GM15510 (cell line): ENCODE results near the gene CHD6.

ENCODE experiments used
- POLR2A ChIP-seq: IDR thresholded peaks from 3 replicates; pipeline ENCODE4 v1.6.1; 2011; ENCODE audit warnings: borderline replicate concordance; ENCODE audit not compliant: insufficient read length; ENCODE audit errors: extremely low read depth

CHD6 gene

DNA sequence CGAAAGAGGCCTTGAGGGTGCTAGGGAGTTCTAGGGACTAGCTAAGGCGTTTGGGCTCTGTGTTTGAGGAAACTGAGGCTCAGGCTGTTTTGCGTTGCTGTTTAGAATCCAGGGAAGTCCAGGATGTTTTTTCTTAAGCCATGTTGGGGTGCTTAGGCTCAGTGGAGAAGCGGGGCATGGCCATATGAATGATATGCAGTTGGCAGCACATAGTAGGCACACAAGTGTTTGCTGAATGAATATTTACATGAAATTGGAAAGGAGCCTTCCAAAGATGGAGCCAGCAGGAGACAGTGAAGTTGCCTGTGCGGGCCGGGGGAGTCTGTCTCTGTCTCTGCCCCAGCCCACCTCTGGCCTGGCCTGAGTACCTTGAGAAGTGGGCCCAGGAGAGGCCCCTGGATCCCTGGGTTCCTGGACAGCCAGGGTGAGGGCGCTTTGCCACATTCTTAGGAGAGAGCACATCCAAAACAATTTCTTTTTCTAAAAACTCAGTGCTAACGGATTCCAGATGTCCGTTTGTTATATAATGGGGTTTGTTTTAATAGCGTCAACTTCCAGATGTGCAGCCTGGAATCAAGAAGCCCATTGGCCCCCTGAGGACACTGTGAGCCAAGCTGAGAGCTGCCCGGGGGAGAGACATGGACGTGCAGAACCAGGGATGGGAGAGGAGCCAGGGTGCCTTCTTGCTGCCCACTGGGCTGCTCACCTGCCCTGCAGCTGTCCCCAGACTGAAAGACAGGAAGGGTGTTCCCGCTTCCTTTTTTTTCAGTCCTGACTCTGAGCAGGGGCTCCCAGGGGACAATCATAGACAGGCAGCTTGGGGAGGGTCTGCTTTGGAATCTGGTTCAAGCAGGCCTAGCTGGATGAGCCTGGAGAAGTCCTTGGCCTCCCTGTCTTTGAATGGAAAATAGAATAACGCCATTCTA lies 231.4 kb downstream of the CHD6 start:
- no peak for TF ChIP-seq POLR2A

DNA sequence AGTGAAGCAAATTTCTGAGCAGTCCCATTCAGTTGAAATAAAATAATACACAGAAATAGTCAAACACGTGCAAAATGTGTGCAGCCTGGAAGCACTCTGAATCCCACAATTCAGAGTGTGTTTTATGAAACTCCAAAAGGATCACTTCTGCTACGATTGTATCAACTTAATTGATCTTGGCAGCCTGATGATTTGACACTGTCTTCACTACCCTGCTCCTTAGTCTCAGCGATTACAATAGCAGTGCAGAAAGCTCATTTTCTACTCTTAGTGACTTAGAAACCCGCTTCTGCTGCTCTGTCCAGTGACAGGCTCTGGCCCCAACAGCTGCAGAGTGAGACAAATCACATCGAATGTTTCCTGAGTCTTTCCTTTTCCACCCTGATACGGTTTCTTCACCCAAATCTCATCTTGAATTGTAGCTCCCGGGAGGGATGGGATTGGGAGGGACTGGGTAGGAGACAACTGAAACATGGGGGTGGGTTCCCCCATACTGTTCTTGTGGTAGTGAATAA lies 235.3 kb downstream of the CHD6 start:
- no peak for TF ChIP-seq POLR2A

- TF ChIP-seq POLR2A, result no peak
Observed at GRCh38 chr20:41380551-41381193, 237.5 kb downstream of the CHD6 start.

GRCh38 chr20:41379551-41379950 lies 238.6 kb downstream of the CHD6 start:
- TF ChIP-seq POLR2A, result no peak

DNA sequence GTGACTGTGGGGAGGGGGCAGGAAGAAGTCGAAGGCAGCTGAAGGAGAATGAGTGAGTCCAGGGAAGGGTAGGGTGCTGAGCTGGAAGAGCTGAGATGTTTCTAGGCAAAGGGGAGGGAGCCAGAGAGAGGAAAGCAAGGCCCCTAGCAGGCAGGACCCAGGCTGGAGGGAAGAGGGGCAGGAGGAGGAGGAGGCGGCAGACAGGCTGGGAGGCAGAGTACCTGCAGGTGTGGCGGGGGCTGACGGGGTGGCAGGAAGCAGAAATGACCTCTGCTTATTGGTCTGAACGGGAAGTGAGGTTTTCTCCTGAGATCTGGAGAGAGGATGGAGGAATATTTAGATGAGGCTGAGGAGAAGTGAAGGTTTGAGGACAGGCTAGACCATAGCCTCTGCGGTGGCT lies 240.9 kb downstream of the CHD6 start:
- no peak for TF ChIP-seq POLR2A

- no peak for TF ChIP-seq POLR2A
Observed at GRCh38 chr20:41376349-41376748, 241.8 kb downstream of the CHD6 start.

DNA sequence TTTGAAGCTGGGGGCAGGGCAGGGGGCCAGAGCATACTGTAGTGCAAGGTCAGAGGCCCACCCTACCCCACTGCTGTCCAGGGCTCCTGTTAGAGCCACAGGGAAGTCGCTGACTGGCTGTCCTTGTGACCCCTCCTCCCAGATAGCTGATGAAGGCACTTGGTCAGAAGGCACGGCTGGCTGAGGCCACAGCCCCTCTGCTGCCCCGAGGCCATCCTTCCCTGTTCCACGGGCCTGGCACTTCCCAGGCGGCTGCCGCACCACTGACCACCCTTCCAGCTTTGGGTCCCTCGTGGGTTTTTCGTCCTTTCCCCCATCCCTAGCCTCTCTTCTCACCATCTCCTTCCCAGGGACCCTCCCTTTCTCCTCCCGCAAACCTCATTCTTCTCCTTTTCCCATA lies 242.3 kb downstream of the CHD6 start:
- no peak for TF ChIP-seq POLR2A

DNA sequence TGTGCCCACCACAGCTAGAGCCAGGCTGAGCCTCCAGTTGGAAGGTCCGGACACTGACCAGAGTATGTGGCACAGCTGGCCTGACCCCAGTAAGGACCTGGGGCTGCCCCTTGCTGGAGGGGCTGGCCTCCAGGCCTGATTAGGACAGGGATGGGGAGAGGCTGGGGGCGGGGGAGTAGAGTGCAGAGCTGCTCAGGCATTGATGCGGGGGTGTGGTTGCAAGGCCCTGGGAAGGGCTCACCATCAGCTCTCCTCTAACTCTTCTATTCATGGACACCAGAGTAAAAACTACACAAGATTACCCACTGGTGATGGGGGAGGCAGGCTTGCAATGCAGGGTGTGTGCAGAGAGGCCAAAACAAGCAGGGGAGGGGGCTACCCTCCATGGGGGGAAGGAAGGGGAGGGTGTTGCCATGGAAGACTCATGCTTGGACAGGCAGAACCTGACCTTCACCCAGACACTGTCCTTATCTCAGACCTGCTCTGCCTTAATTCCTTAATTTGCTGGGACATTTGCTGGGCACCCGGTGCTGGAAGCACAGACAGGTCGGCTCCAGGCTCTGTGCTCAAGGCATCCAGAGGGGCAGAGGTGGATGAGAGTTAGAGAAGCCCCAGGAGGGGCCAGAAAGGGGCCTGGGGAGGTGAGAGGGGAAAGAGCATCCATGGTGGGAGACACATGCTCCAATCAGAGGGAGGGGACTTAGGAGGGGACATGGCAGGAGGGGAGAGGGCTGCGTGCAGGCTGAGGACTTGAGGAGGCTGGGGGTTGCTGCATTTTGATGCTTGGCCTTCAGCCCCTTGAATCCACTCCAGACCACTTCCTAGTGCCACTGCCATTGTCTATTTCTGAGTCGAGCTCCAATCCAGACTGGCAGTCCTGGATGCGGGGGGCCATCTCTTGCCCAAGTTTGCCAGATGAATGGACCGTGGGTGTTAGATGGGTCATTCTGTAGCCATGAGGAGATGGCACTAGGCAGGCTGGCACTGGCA lies 244.0 kb downstream of the CHD6 start:
- no peak for TF ChIP-seq POLR2A

DNA sequence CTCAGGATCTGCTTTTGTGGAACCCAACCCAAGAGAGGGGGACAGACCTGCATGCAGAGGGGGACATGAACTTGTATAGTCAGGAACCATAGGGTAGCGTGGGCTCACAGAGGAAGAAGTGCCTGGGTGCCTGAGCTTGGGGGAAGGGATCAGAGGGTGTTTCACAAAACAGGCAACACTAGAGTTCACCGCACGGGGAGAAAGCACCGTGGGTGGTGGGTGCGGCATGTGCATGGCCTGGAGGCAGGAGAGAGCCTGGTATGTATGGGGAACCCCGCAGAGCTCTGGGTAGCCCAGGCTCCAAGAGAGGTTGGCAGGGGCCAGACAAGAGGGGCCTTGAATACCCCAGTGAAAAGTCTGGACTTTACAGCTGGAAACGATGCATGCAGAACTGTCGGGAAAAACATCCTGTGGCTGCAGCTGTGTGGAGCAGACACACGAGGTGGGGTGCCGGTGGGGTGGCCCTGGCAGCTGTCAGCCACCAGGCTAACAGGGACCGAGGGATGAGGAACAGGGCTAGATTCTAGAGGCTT lies 244.9 kb downstream of the CHD6 start:
- TF ChIP-seq POLR2A, result no peak

GRCh38 chr20:41371371-41371770 lies 246.8 kb downstream of the CHD6 start:
- no peak for TF ChIP-seq POLR2A

DNA sequence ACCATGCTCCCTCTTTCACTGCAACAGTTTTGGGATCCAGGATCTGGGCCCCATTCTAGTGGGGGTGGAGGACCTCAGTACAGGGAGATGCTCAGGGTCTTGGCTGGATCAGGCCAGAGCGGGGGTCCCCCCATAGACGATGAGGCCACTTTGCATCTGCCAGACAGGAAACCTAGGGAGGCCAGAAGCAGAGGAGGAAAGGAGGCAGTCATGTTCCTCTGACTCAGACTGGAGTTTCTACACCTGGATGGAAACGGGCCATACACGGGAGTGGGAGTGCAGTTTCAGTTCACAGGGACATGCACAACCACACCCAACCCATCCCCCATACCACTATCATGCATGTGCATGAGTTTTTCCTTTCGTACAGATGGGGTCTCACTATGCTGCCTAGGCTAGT lies 248.0 kb downstream of the CHD6 start:
- no peak for TF ChIP-seq POLR2A

DNA sequence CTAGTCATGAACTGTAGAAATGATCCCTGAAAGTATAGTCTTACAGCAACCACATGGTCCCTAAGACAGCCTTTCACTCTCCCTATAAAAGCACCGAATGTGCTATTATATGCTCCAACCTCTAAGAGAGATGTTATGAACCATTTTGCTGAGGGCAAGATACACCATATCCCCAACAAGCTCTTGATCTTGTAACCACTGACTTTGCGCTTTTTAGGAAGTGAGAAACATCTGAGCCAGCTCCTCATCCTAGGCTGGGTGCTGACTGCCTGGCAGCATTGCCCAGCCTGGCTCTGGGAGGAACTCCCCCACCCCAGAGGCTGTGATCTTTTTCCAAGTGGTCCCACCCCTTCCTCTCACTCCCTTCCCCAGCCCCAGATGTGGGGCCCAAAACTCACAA lies 248.5 kb downstream of the CHD6 start:
- no peak for TF ChIP-seq POLR2A

- TF ChIP-seq POLR2A, result no peak
Observed at GRCh38 chr20:41367956-41368355, 250.2 kb downstream of the CHD6 start.

DNA sequence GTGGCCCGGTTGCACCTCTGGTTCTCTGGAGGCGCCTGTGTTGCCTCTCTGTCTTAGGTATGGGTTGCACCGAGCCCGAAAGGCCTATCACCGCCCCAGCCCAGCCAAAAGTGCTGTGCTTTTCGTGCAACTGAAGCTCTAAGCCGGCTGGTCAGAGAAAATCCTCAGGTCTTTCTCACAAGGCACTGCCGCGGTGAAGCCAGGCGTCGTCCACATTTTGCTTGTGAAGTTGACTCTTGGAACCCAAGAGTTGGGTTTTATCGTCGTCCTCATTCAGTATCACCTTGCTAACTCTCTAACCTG lies 250.8 kb downstream of the CHD6 start:
- no peak for TF ChIP-seq POLR2A

DNA sequence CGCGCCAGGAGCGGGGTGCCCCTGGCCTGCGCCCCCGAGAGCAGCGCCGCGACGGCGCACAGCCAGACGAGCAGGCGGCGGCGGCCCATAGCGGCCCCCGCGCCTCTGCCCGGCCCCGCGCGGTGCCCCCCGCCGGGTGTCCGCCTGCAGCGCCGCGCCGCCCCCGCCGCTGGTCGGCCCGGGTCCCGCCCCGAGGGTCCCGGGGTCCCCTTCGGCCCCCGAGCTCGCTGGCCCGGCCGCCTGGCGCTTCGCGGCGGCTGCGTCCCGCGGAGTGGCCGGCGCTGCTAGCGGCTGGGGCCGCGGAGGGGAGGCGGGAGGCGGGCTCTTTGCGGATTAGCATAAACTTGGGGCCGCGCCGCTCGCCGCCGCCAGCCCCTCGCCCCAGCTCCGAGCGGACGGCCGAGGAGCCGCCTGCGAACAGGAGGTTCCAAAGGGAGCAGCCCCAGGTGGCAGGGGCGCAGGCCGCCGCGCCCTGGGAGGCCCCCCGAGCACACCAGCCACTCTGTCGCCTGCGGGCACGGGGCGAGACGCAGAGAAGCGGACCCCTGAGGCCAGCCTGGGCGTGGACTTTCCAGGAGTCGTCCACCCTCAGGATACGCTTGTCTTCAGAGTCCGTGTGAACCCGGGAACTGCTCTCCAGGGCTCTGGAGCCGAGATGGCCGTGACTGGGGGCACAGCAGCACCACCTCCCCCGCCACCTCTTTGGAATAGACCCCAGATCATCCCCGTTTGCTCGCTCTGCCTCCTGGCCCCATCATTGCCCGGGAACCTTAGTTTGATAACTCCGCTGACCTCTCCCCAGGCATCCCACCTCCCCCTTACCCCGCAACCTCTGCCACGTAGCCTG lies 251.4 kb downstream of the CHD6 start, which contains the start of gene EMILIN3:
EMILIN3 (minus strand) TSS at position 273 of the 847 bp plus-strand sequence; CDS start at position 89, 184 bp downstream.
- TF ChIP-seq POLR2A, result no peak
